Spleen (tissue), 11 donors: Measurements from ENCODE around the gene CAMK1D. TPM values are rescaled to one million over a fixed set of nuclear protein-coding genes. Genes with fewer than 3 reads are reported as not detected.

Source experiments
- DNase-seq: peaks from one replicate; pipeline ENCODE4 v3.0.0-alpha.2; 2020
- H3K27ac ChIP-seq, 8 donors: fragments of 200-600 bp; sonication (generic) in 7 of 8; 1 replicate in 4 of 8; 2 replicates in 4 of 8; pipeline versions ENCODE4 v1.5.0 to v1.8.0; 2016 to 2021; ENCODE audit warnings: inconsistent platforms in 4 of 8, mild to moderate bottlenecking in 4 of 8, moderate library complexity in 1 of 8
- H3K27me3 ChIP-seq, 7 donors: fragments of 200-600 bp; sonication (generic) in 6 of 7; replicated peaks in 1 of 7; 1 replicate in 4 of 7; 2 replicates in 3 of 7; pipeline versions ENCODE4 v1.5.0 to v1.8.0; 2016 to 2021; ENCODE audit warnings: inconsistent platforms in 3 of 7, mild to moderate bottlenecking in 1 of 7
- H3K36me3 ChIP-seq, 6 donors: fragments of 200-600 bp; sonication (generic) in 5 of 6; 1 replicate in 4 of 6; 2 replicates in 2 of 6; pipeline versions ENCODE4 v1.5.0 to v1.8.0; 2016 to 2021; ENCODE audit warnings: inconsistent platforms in 2 of 6
- H3K4me1 ChIP-seq, 6 donors: fragments of 200-600 bp; sonication (generic) in 5 of 6; 1 replicate in 3 of 6; 2 replicates in 3 of 6; pipeline versions ENCODE4 v1.5.0 to v1.8.0; 2016 to 2021; ENCODE audit warnings: inconsistent platforms in 3 of 6
- H3K4me3 ChIP-seq, 8 donors: fragments of 200-600 bp; sonication (generic) in 7 of 8; 1 replicate in 4 of 8; 2 replicates in 4 of 8; pipeline versions ENCODE4 v1.5.0 to v1.8.0; 2016 to 2021; ENCODE audit warnings: inconsistent platforms in 4 of 8, mild to moderate bottlenecking in 4 of 8, moderate library complexity in 2 of 8
- H3K9me3 ChIP-seq, 8 donors: fragments of 200-600 bp; sonication (generic) in 7 of 8; 1 replicate in 4 of 8; 2 replicates in 4 of 8; pipeline versions ENCODE4 v1.5.0 to v1.8.0; 2016 to 2021; ENCODE audit warnings: inconsistent platforms in 4 of 8
- CTCF ChIP-seq, 11 experiments: fragments of 200-600 bp in 7 of 11; fragments of 450-650 bp in 4 of 11; sonication (generic) in 4 of 11; IDR thresholded peaks in 8 of 11; conservative IDR thresholded peaks in 3 of 11; 1 replicate in 7 of 11; 2 replicates in 4 of 11; pipeline versions ENCODE4 v1.4.0 to v1.8.0; 2016 to 2021; ENCODE audit warnings: antibody characterized with exemption in 11 of 11, inconsistent platforms in 4 of 11, mild to moderate bottlenecking in 1 of 11
- POLR2A ChIP-seq, 3 donors: fragments of 450-650 bp; IDR thresholded peaks; one replicate each; pipeline ENCODE4 v1.5.1; 2017; ENCODE audit warnings: antibody characterized with exemption in 3 of 3, mild to moderate bottlenecking in 1 of 3
- POLR2AphosphoS5 ChIP-seq, 3 donors: sonication (generic); formaldehyde crosslinking; IDR thresholded peaks; one replicate each; pipeline ENCODE4 v1.5.1; 2017; ENCODE audit warnings: antibody characterized with exemption in 3 of 3
- WGBS, 5 donors: extraction: QIAGEN DNeasy Blood & Tissue Kit in 3 of 5; methylation state at CpG; one replicate each; pipeline versions ENCODE4 v1.1.5 to v1.1.7; 2013 to 2018; 5-methylcytosine and 5-hydroxymethylcytosine counted together
- intact Hi-C: fragments of 100-400 bp; cut with DNase I; formaldehyde crosslinking; loops from one replicate; pipeline ENCODE4 v1.15.0; 2023; ENCODE audit warnings: low total_unique reads
- polyA plus RNA-seq, 3 donors: library from polyadenylated mRNA; stranded (reverse); fragments of 200-250 nt; gene quantifications; one replicate each; pipeline ENCODE4 v1.2.1, GENCODE V29; 2013
- total RNA-seq, 7 donors: library from RNA; depleted of rRNA in 3 of 7; stranded (reverse); fragments of >200 nt in 3 of 7; fragmentation: NEBNext Ultra II Directional in 4 of 7; extraction: Animal tissue kit (Norgen Biotek cat#: 25700) in 4 of 7; gene quantifications; one replicate each; pipeline versions ENCODE4 v1.1.0 to v1.2.1, GENCODE V29; 2016 to 2021
- donor health status: healthy with polysubstance abuse.
- donor health status: DM: no; HTN: no; CAD: no; lungs with moderate emphysema.
- donor health status: DM: no; HTN: no; CAD: no.
- donor health status: Bipolar disorder and iron deficiency.
- donor health status: healthy.
- donor health status: DM: no; HTN: no; CAD: no.
- donor health status: DM: yes; HTN: yes; CAD: no.

Gene CAMK1D
- total and polyA plus RNA-seq, 10 donors: 6.8 to 34.5 (median 20.0) TPM

DNA sequence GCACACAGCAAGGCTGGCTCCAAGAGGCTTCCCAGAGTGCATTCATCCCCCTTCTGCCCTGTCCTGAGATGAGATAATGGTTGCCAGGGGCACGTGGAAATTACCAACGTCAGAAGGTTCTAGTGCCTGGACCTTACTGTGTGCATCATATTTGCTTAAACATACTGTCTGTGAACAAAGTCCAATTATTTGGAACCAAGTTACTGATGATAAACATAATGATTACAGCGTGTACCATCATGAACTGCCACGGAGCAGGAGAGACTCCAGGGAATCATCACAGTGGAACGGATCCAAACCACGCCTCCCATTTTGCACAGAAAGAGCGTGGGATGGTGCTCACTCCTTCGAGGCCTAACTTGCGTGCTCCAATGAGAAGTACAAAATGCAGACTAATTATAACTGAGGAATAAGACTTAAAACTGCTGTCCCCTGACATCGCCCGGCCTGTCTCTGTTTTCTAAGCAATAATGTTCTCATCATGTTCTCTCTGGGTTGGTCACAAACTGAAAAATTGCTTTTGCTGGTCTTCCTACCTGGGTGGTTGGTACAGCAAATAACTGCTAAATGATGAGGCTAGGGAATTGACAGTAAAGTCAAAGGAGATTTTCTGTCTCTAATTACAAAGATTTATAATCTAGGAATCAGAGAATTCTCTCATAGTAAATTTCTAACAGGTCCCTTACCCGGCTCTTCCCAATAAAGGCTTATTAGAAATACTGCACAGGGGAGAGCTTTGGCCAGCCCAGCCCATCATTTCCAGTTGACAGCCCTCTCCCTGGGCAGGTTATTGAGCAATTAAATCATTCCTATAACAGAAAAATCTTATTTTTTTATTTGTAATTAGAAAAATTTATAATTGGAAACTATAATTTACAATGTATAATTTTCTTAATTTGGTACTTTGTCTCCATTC is 182.2 kb downstream of the CAMK1D start:
- intact Hi-C loops: no loop called here
- DNase-seq: no peak
- TF ChIP-seq CTCF (IDR thresholded peaks at IDR 0.05 in 8 of 11, conservative IDR thresholded peaks at IDR 0.05 in 3 of 11) (no peak), POLR2AphosphoS5 (IDR thresholded peaks at IDR 0.05) (peak in 1 of 3 donors; percentile 33), POLR2A (IDR thresholded peaks at IDR 0.05) (no peak)
- Histone ChIP-seq H3K4me1 (peaks cover 0 to 14% (median 2%) of the 10 kb centered on the region in 6 donors), H3K27ac (peak overlapping the region in 1 of 8 donors; percentile 50), H3K27me3 (no peaks in the 10 kb centered on the region), H3K36me3 (no peaks in the 10 kb centered on the region), H3K9me3 (peaks cover 0 to 7% (median 5%) of the 10 kb centered on the region in 8 donors), H3K4me3 (no peak overlapping the region)
- 79 to 82% (median 81%) methylated on average over 12 of the region's 12 CpGs for WGBS, 5 donors

DNA sequence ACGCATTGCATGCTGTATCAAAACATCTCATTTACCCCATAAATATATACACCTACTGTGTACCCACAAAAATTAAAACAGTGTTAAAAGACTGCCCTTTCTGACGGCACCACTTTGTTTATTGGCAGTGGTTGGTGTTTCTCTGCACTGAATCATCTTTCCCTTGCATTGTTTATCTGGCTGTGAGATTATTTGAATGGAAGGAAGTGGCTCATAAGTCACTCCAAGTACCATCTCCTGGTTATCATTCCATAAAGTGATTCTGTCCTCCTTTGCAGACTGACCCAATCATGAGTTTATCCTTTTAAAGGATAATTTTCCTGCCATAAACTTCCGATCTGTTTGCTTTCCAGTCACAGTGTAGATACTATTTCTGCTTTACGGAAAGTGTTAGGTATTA is 183.8 kb downstream of the CAMK1D start:
- DNase-seq: no peak
- no peak overlapping the region for H3K27ac ChIP-seq
- no peaks in the 10 kb centered on the region for H3K27me3 ChIP-seq
- H3K9me3 ChIP-seq: peaks cover 0 to 7% (median 5%) of the 10 kb centered on the region in 8 donors
- TF ChIP-seq POLR2A (IDR thresholded peaks at IDR 0.05) (no peak), POLR2AphosphoS5 (IDR thresholded peaks at IDR 0.05) (no peak), CTCF (IDR thresholded peaks at IDR 0.05 in 8 of 11, conservative IDR thresholded peaks at IDR 0.05 in 3 of 11) (no peak)
- peaks cover 0 to 14% (median 2%) of the 10 kb centered on the region in 6 donors for H3K4me1 ChIP-seq
- intact Hi-C loops: no loop called here
- WGBS, 5 donors: 76 to 88% (median 80%) methylated on average over 4 of the region's 4 CpGs
- no peak overlapping the region for H3K4me3 ChIP-seq
- no peaks in the 10 kb centered on the region for H3K36me3 ChIP-seq

DNA sequence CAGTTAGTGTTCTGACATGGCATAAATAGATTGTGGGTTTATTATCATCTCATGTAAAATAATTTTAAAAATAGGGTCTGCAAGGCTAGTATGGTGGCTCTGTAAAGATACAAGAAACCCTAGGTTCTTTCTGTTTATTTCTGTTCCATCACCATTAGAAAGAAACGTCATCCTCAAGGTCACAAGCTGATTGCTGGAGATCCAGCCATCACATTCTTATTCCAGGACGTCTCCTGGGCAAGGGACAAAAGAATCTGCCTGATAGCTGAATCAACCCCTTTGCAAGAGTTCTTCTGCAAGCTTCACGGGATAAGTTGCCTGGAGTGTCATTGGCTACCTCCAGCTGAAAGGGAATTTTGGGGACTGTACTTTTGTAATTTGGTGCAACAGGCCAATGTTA is 184.4 kb downstream of the CAMK1D start:
- no peak for DNase-seq
- no peak for TF ChIP-seq CTCF (IDR thresholded peaks at IDR 0.05 in 8 of 11, conservative IDR thresholded peaks at IDR 0.05 in 3 of 11)
- no peak for TF ChIP-seq POLR2A (IDR thresholded peaks at IDR 0.05)
- TF ChIP-seq POLR2AphosphoS5 (IDR thresholded peaks at IDR 0.05): no peak
- no peak overlapping the region for H3K27ac ChIP-seq
- no peak overlapping the region for H3K4me3 ChIP-seq
- H3K27me3 ChIP-seq: no peaks in the 10 kb centered on the region
- 85 to 97% (median 92%) methylated on average over 3 of the region's 3 CpGs for WGBS, 5 donors
- intact Hi-C loops: no loop called here
- peaks cover 0 to 7% (median 5%) of the 10 kb centered on the region in 8 donors for H3K9me3 ChIP-seq
- no peaks in the 10 kb centered on the region for H3K36me3 ChIP-seq
- H3K4me1 ChIP-seq: peaks cover 0 to 14% (median 2%) of the 10 kb centered on the region in 6 donors

DNA sequence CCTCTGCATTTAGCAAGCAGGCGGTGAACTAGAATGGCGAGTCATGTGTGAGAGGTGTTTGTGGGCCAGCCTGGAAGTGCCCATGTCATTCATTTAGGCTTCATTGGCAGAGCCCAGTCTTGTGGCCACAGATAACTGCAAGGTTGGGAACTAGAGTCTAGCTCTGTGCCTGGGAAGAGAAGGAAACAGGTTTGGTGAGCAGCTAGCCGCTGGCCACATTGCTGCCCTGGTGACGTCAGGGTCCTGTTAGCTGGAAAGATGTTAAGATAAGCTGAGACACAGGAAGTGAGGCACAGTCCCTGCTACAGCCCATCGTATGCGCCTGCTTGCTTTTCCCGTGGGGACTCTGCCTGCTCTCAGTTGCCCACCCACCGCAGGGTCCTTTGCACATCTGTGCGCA is 185.5 kb downstream of the CAMK1D start:
- H3K4me1 ChIP-seq: peaks cover 0 to 13% (median under 1%) of the 10 kb centered on the region in 6 donors
- 57 to 70% (median 66%) methylated on average over 9 of the region's 9 CpGs for WGBS, 5 donors

More for the DNA sequence above, 185.5 kb downstream of the CAMK1D start:
- Histone ChIP-seq H3K4me3 (no peak overlapping the region), H3K27ac (no peak overlapping the region), H3K27me3 (no peaks in the 10 kb centered on the region), H3K9me3 (peaks cover 0 to 7% (median 5%) of the 10 kb centered on the region in 8 donors), H3K36me3 (no peaks in the 10 kb centered on the region)
- intact Hi-C loops: no loop called here
- DNase-seq: no peak
- TF ChIP-seq POLR2AphosphoS5 (IDR thresholded peaks at IDR 0.05): no peak
- no peak for TF ChIP-seq POLR2A (IDR thresholded peaks at IDR 0.05)
- no peak for TF ChIP-seq CTCF (IDR thresholded peaks at IDR 0.05 in 8 of 11, conservative IDR thresholded peaks at IDR 0.05 in 3 of 11)
